ENCODE measurements around the gene TRAPPC10. TPM values are rescaled to one million over a fixed set of nuclear protein-coding genes. Genes with fewer than 3 reads are reported as not detected.

TRAPPC10 gene
- total and polyA plus RNA-seq, 2 experiments from 2014 or later: 9.9 to 21.0 TPM

DNA sequence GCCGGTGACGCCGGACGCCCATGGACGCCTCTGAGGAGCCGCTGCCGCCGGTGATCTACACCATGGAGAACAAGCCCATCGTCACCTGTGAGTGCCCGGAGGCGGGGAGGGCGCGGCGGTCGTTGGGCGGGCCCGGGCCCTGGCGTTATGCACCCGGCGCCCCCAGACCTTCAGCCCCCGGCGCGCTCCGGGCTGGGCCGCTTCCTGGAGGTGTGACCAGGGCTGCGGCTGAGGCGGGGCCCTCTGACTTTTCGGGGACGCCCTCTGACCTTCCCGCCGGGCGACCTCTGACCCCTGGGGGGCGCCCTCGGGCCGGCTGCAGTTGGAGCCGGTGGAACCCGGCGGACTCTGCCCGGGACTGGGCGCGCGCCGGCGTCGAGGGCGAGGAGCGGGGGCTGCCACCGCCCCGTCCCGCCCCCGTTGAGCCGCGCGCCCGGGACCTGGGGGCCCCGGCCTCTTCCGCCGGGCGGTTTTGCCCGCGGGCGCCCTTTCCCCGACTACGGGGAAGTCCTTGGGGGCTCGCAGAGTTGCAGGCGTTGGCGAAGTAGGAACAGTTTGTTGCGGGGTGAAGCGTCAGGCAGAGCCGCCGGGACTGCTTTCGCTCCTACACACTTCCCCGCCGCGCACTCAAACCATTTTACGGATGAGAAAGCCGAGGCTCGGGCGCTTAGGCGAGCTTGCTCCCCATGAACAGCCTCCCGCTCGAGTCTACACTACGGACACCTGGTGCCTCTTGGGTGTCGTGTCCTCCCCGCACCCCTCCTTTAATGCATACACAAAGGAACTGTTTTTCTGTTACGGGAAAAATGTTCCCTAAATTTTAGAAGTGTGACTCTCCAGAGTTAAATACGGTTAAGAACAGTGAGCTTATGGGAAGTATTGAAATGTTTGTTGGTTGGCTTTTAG is 618 bp downstream of the TRAPPC10 start:
- in situ Hi-C loops (cut with MboI): no loop called here
- H3K9me2 ChIP-seq (ENCODE audit: insufficient read depth): no peaks in the 10 kb centered on the region
- no peaks in the 10 kb centered on the region for H3K27me3 ChIP-seq (replicated peaks; ENCODE audit: insufficient read depth)
- peaks cover 61% of the 10 kb centered on the region for H3K79me2 ChIP-seq (ENCODE audit: insufficient read depth)
- H3K27ac ChIP-seq: peak overlapping the region; percentile 77
- H3F3A ChIP-seq (ENCODE audit: insufficient read depth): peaks cover 26% of the 10 kb centered on the region
- peaks cover 12% of the 10 kb centered on the region; the same call in 1 of the 2 replicates for H4K20me1 ChIP-seq (ENCODE audit: insufficient read depth)
- peak overlapping the region; percentile 93 for H3K9ac ChIP-seq
- peak overlapping the region; percentile 95 for H3K4me3 ChIP-seq
- H3K4me2 ChIP-seq (ENCODE audit: unreplicated experiment): peak overlapping the region; percentile 95
- peak; percentile 71 for DNase-seq
- H2AFZ ChIP-seq: peak overlapping the region; percentile 48; the same call in 1 of the 2 replicates
- no peak for TF ChIP-seq EZH2 (IDR thresholded peaks at IDR 0.05; ENCODE audit: insufficient read depth, poor library complexity, severe bottlenecking)
- no peak for TF ChIP-seq EZH2phosphoT487 (IDR thresholded peaks at IDR 0.05; ENCODE audit: insufficient read depth, low read depth)
- H3K36me3 ChIP-seq (ENCODE audit: low read depth): no peaks in the 10 kb centered on the region
- WGBS, 2 experiments (ENCODE audit: low coverage in 1 of 2, low lambda C conversion rate in 2 of 2, missing lambda C conversion rate in 2 of 2): 1% methylated on average over 40 to 41 of the region's 87 CpGs
- peaks cover 34% of the 10 kb centered on the region for H3K4me1 ChIP-seq (ENCODE audit: insufficient read depth)
- no peaks in the 10 kb centered on the region for H3K9me3 ChIP-seq (ENCODE audit: low read depth)

DNA sequence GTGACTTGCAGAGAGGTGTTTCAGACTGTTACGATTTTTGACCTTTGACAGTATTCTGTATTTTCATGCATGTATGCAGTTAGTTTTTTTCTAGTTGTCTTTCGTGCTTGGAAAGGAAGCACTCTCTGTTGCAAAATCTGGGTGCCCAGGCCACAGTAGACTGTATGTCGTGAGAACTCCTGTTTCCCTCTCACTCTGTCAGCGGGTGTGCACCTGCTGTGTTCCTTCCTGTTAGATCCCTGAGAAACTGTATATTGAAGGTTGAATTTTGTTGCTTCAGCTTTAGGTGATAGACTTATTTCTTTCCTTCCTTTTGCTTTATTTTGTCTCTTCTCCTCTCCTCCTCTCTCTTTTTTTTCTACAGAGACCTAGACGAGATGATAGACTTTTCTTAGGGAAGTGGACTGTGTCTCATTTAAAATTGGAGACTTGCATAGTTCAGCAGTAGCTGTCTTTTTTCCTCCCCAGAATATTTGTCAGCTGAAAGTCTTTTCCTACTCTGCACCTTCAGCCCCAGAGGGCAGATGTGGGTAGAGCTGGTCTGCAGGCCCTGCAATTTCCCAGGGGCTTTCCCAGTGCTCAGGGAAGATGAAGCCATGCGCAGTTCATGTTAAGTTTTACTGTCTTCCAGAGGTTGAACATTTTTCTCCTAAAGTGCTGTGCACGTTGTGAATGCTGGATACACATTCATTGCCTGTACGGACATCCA is 1.4 kb downstream of the TRAPPC10 start:
- 8 to 16% methylated on average over 8 of the region's 8 CpGs for WGBS, 2 experiments (ENCODE audit: low coverage in 1 of 2, low lambda C conversion rate in 2 of 2, missing lambda C conversion rate in 2 of 2)
- Histone ChIP-seq H3K36me3 (ENCODE audit: low read depth) (no peaks in the 10 kb centered on the region), H3K9me3 (ENCODE audit: low read depth) (no peaks in the 10 kb centered on the region), H3K27ac (peak overlapping the region; percentile 77), H3F3A (ENCODE audit: insufficient read depth) (peaks cover 18% of the 10 kb centered on the region), H3K27me3 (replicated peaks; ENCODE audit: insufficient read depth) (no peaks in the 10 kb centered on the region), H3K4me1 (ENCODE audit: insufficient read depth) (peaks cover 34% of the 10 kb centered on the region), H3K9ac (peak overlapping the region; percentile 93), H3K4me3 (peak overlapping the region; percentile 95), H3K4me2 (ENCODE audit: unreplicated experiment) (peak overlapping the region; percentile 95), H4K20me1 (ENCODE audit: insufficient read depth) (peaks cover 12% of the 10 kb centered on the region; the same call in 1 of the 2 replicates), H2AFZ (0 out of 2 replicates have a peak overlapping the region, but pooled peaks have one; percentile 48), H3K9me2 (ENCODE audit: insufficient read depth) (no peaks in the 10 kb centered on the region), H3K79me2 (ENCODE audit: insufficient read depth) (peaks cover 69% of the 10 kb centered on the region)
- TF ChIP-seq EZH2 (IDR thresholded peaks at IDR 0.05; ENCODE audit: insufficient read depth, poor library complexity, severe bottlenecking): no peak
- no peak for TF ChIP-seq EZH2phosphoT487 (IDR thresholded peaks at IDR 0.05; ENCODE audit: insufficient read depth, low read depth)
- in situ Hi-C loops (cut with MboI): no loop called here
- peak; percentile 58 for DNase-seq

DNA sequence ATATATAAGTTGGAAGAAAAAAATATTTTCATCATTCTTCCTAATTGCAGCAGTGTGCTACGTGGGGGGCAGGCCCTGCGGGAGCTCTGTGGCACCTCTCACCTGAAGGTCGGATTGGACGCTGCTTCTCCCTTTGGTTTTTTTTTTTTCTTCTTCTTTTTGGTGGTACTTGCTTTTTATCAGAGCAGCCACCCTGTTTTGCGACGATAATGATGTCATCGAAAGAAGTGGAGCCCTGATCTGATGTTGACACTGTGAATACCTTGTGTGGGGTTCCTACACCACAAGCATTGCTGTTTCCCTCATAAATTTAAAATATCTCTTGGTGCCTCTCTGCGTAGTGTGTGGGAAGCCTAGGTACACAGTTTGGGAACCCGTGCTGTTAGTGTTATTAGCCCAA is 5.5 kb downstream of the TRAPPC10 start:
- TF ChIP-seq EZH2phosphoT487 (IDR thresholded peaks at IDR 0.05; ENCODE audit: insufficient read depth, low read depth): no peak
- TF ChIP-seq EZH2 (IDR thresholded peaks at IDR 0.05; ENCODE audit: insufficient read depth, poor library complexity, severe bottlenecking): no peak
- Histone ChIP-seq H3K9ac (no peak overlapping the region), H3K36me3 (ENCODE audit: low read depth) (no peaks in the 10 kb centered on the region), H2AFZ (no peak overlapping the region), H3K9me2 (ENCODE audit: insufficient read depth) (no peaks in the 10 kb centered on the region), H3K27ac (no peak overlapping the region), H4K20me1 (ENCODE audit: insufficient read depth) (peaks cover 12% of the 10 kb centered on the region; the same call in 1 of the 2 replicates), H3K4me3 (no peak overlapping the region), H3K9me3 (ENCODE audit: low read depth) (no peaks in the 10 kb centered on the region), H3K79me2 (ENCODE audit: insufficient read depth) (peaks cover 100% of the 10 kb centered on the region), H3K4me1 (ENCODE audit: insufficient read depth) (peaks cover 28% of the 10 kb centered on the region), H3K4me2 (ENCODE audit: unreplicated experiment) (no peak overlapping the region), H3K27me3 (replicated peaks; ENCODE audit: insufficient read depth) (no peaks in the 10 kb centered on the region), H3F3A (ENCODE audit: insufficient read depth) (peaks cover 16% of the 10 kb centered on the region)
- DNase-seq: no peak
- in situ Hi-C loops (cut with MboI): no loop called here
- 84 to 87% methylated on average over 9 of the region's 9 CpGs for WGBS, 2 experiments (ENCODE audit: low coverage in 1 of 2, low lambda C conversion rate in 2 of 2, missing lambda C conversion rate in 2 of 2)

- Histone ChIP-seq H3K27me3 (replicated peaks; ENCODE audit: insufficient read depth) (no peaks in the 10 kb centered on the region), H3K79me2 (ENCODE audit: insufficient read depth) (peaks cover 100% of the 10 kb centered on the region), H3K36me3 (ENCODE audit: low read depth) (no peaks in the 10 kb centered on the region), H3F3A (ENCODE audit: insufficient read depth) (peaks cover 15% of the 10 kb centered on the region), H3K4me2 (ENCODE audit: unreplicated experiment) (no peak overlapping the region), H3K9me2 (ENCODE audit: insufficient read depth) (no peaks in the 10 kb centered on the region), H3K4me1 (ENCODE audit: insufficient read depth) (peaks cover 28% of the 10 kb centered on the region), H4K20me1 (ENCODE audit: insufficient read depth) (peaks cover 12% of the 10 kb centered on the region; the same call in 1 of the 2 replicates), H3K9me3 (ENCODE audit: low read depth) (no peaks in the 10 kb centered on the region), H3K27ac (no peak overlapping the region), H2AFZ (no peak overlapping the region), H3K4me3 (no peak overlapping the region), H3K9ac (no peak overlapping the region)
- WGBS, 2 experiments (ENCODE audit: low coverage in 1 of 2, low lambda C conversion rate in 2 of 2, missing lambda C conversion rate in 2 of 2): 94 to 99% methylated on average over 5 of the region's 5 CpGs
- no peak for TF ChIP-seq EZH2 (IDR thresholded peaks at IDR 0.05; ENCODE audit: insufficient read depth, poor library complexity, severe bottlenecking)
- TF ChIP-seq EZH2phosphoT487 (IDR thresholded peaks at IDR 0.05; ENCODE audit: insufficient read depth, low read depth): no peak
- DNase-seq: no peak
- in situ Hi-C loops (cut with MboI): no loop called here
These were observed 6.0 kb downstream of the TRAPPC10 start for GRCh38 chr21:44018127-44018526.

All from GM23248 (cell line).